SK-N-SH (cell line): ENCODE data around the gene TPPP.

ENCODE experiments used
- CHD2 ChIP-seq: fragments of 150-350 bp; IDR thresholded peaks from 2 replicates; pipeline ENCODE4 v1.6.1; 2018; ENCODE audit warnings: low read length; ENCODE audit not compliant: partially characterized antibody
- FOXJ3 ChIP-seq: sonication (generic); formaldehyde crosslinking; IDR thresholded peaks from 2 replicates; pipeline ENCODE4 v1.5.1; 2020; ENCODE audit warnings: mild to moderate bottlenecking, missing genetic modification reagents
- FOXM1 ChIP-seq: IDR thresholded peaks from 2 replicates; pipeline ENCODE4 v1.4.0; 2012; ENCODE audit warnings: low read depth, mild to moderate bottlenecking
- MXI1 ChIP-seq: IDR thresholded peaks from 2 replicates; pipeline ENCODE4 v1.6.1; 2012; ENCODE audit warnings: mild to moderate bottlenecking, low read depth, low read length, improper control_type of control experiment
- PBX3 ChIP-seq: IDR thresholded peaks from 2 replicates; pipeline ENCODE4; 2012
- POLR2AphosphoS5 ChIP-seq: IDR thresholded peaks from 2 replicates; pipeline ENCODE4 v1.6.1; 2012; ENCODE audit warnings: low read depth, low read length
- RAD21 ChIP-seq: IDR thresholded peaks from 2 replicates; pipeline ENCODE4 v1.6.1; 2012; ENCODE audit warnings: mild to moderate bottlenecking, low read length
- REST ChIP-seq: IDR thresholded peaks from 2 replicates; pipeline ENCODE4 v1.6.1; 2012; ENCODE audit warnings: mild to moderate bottlenecking, low read depth, low read length, moderate library complexity
- SMC3 ChIP-seq: IDR thresholded peaks from 2 replicates; pipeline ENCODE4 v1.6.1; 2012; ENCODE audit warnings: low read depth, low read length, improper control_type of control experiment
- TAF1 ChIP-seq: IDR thresholded peaks from 2 replicates; pipeline ENCODE4 v1.6.1; 2012; ENCODE audit warnings: low read depth, mild to moderate bottlenecking, low read length, moderate library complexity, borderline replicate concordance
- TEAD4 ChIP-seq: IDR thresholded peaks from 2 replicates; pipeline ENCODE4 v1.4.0; 2012; ENCODE audit warnings: mild to moderate bottlenecking, borderline replicate concordance; ENCODE audit not compliant: insufficient read depth
- YY1 ChIP-seq: IDR thresholded peaks from 2 replicates; pipeline ENCODE4 v1.4.0; 2012; ENCODE audit warnings: low read depth, mild to moderate bottlenecking
- TF ChIP-seq, protein P1 (sequence below): fragments of 200-600 bp; sonication (generic); IDR thresholded peaks from 2 replicates; pipeline ENCODE4 v1.6.1; 2017; ENCODE audit warnings: antibody characterized with exemption, mild to moderate bottlenecking, moderate library complexity
- TF ChIP-seq, protein P2 (sequence below): IDR thresholded peaks from 2 replicates; pipeline ENCODE4 v1.4.0; 2012; ENCODE audit warnings: low read depth

DNA sequence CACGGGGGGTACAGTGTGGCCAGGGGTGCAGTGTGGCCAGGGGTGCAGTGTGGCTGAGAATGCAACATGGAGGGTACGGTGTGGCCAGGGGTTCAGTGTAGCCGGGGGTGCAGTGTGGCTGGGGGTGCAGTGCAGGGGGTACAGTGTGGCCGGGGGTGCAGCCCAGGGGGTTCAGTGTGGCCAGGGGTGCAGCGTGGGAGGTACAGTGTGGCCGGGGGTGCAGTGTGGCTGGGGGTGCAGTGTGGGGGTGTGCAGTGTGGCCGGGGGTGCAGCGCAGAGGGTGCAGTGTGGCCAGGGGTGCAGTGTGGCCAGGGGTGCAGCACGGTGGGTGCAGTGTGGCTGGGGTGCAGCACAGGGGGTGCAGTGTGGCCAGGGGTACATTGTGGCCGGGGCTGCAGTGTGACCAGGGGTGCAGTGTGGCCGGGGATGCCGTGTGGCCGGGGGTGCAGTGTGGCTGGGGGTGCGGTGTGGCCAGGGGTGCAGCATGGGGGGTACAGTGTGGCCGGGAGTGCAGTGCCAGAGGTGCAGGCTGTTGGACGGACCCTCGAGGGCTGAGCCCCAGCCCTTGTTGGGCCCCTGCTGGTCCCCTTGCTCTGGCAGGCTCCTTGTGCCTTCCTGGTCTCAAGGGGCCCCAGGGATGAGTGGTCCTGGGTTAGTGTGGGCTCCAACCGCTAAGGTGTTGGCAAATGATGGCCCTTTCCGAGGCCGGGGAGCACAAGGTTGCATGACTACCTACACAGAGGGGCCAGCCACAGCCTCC, 17.9 kb downstream of the TPPP start:
- TF ChIP-seq TAF1 (no peak), FOXJ3 (no peak), PBX3 (no peak), YY1 (no peak), FOXM1 (no peak), REST (no peak), CHD2 (no peak), SMC3 (no peak), RAD21 (no peak), TEAD4 (no peak), MXI1 (no peak), POLR2AphosphoS5 (no peak)
- TF ChIP-seq, protein P1, sequence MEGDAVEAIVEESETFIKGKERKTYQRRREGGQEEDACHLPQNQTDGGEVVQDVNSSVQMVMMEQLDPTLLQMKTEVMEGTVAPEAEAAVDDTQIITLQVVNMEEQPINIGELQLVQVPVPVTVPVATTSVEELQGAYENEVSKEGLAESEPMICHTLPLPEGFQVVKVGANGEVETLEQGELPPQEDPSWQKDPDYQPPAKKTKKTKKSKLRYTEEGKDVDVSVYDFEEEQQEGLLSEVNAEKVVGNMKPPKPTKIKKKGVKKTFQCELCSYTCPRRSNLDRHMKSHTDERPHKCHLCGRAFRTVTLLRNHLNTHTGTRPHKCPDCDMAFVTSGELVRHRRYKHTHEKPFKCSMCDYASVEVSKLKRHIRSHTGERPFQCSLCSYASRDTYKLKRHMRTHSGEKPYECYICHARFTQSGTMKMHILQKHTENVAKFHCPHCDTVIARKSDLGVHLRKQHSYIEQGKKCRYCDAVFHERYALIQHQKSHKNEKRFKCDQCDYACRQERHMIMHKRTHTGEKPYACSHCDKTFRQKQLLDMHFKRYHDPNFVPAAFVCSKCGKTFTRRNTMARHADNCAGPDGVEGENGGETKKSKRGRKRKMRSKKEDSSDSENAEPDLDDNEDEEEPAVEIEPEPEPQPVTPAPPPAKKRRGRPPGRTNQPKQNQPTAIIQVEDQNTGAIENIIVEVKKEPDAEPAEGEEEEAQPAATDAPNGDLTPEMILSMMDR = no peak
- TF ChIP-seq, protein P2, sequence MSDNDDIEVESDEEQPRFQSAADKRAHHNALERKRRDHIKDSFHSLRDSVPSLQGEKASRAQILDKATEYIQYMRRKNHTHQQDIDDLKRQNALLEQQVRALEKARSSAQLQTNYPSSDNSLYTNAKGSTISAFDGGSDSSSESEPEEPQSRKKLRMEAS = no peak
